Lung microvascular endothelial cell (primary cell): ENCODE measurements around the gene KIF16B. TPM values are rescaled to one million over a fixed set of nuclear protein-coding genes. Genes with fewer than 3 reads are reported as not detected.
A peak's percentile ranks its signal among the peaks of the same experiment; 100 is the strongest.

Source experiments
- DNase-seq, 2 donors: peaks; one replicate each; pipeline versions ENCODE4 v3.0.0 to v3.0.0-alpha.2; 2010; ENCODE audit warnings: low read depth in 2 of 2
- total RNA-seq: library from RNA; depleted of rRNA; stranded (reverse); fragments of >200 nt; gene quantifications from 2 replicates; pipeline ENCODE4 v1.2.1, GENCODE V29; 2014

The KIF16B gene
- total RNA-seq, 1 donor from 2014 or later, result 7.7 TPM

GRCh38 chr20:16302818-16303217 is 270.4 kb downstream of the KIF16B start:
- DNase-seq, result no peak

DNA sequence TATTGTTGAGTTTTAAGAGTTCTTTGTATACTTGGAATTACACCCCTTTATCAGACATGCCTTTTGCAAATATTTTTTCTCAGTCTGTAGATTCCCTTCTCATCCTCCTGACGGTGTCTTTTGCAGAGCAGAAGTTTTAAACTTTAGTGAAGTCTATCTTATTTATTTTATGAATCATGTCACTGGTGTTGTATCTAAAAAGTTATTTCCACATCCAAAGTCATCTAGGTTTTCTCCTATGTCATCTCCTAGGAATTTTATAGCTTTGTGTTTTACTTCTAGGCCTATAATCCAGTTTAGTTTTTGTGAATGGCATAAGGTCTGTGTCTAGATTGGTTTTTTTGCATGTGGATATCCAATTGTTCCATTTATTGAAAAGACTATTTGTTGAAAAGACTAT is 271.3 kb downstream of the KIF16B start:
- no peak for DNase-seq

DNA sequence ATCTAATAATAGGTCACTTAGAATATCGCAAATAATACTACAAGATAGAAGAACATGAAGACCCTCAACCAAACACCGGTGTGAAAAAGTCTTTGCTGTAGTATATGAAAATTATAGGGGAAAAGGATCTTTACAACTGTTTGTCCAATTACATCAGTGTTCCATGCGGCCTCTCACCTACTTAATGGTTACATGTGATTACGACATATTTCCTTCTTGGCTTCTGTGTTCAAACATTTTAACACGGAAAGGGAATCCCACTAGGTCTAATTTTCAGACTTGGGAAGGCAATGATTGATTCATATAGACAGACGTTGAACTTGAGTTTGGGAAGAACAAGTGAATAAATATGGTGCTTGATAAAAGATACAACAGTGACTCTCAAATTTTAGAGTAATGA is 273.4 kb downstream of the KIF16B start:
- peak in 1 of 2 donors; percentile 17 for DNase-seq

GRCh38 chr20:16296931-16297330 is 276.3 kb downstream of the KIF16B start:
- DNase-seq, result no peak

DNA sequence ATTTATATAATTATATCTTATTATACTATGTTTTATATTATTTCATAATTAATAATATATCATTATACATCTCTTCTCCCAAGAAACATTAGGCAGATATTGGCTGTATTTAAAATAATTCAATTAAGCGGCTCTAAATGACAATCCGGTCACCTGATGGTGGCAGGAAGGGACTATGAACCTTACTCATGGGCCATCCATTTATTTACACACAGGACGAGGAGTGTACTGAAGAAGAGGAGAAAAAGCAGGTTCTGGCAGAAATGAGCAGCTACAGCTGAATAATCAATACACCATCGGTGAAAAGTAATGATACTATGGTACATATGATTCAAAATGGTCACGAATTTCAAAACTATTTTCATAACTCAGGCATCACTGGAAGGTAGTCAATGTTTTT is 277.7 kb downstream of the KIF16B start:
- no peak for DNase-seq

DNA sequence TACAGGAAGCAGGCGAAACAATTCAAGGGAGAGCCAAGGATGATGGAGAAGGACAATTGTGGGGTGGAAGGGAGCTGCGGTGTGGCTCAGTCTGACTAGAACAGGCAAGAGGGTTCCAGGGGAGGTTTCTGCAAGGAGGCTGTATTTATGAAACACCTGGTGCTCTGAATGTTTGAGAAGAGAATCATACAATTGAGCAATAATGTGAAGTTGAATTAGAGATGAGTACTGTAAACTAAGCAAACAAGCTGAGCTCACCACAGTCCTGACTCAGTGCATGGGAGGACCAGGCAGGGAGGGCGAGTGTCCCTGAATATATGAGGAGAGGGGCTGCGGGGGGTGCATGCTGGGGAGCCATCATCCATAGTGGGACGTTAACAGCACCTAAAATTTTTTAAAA is 279.7 kb downstream of the KIF16B start:
- DNase-seq, result no peak

- DNase-seq, result no peak
Observed at GRCh38 chr20:16292226-16292880, 280.9 kb downstream of the KIF16B start.

DNA sequence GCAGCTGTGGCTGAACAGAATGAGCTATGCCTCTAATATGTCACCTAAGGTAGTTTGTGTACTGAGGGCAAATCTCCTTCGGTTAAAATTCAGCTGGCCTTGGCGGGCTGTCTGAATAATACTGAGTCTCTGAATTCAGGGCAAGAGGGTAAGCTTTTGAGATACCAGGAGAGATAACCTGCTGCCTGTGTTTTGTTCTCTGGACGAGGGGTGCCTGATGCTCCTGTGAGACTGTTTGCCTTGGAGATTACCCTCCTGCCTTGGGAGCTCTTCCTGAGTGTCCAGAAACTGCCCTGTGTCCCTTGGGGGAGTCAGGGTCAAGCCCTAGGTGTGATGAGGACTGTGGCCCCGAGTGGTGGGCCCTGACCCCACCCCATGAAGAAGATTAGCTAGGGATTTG is 282.9 kb downstream of the KIF16B start:
- DNase-seq, result no peak

GRCh38 chr20:16287776-16288175 is 285.5 kb downstream of the KIF16B start:
- DNase-seq, result no peak

DNA sequence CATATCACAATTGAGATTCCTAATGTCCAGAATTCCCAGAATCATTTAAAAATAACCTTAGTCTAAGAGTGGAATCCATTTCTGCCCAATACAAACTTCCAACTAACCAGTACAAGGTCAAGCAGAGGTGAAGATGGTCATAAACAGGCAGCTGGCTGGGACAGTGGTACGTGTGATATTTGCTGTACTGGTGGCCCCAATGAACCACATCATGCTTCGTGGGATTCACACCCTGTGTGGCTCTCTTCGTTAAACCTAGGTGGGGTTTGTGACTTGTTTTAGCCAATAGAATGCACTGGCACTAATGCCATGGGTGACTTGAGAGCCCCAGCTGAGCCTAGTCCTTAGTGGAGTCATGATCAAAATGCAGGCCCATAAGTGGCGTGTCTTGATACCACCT is 286.6 kb downstream of the KIF16B start:
- DNase-seq, result no peak

- no peak for DNase-seq
Observed at GRCh38 chr20:16284385-16285100, 288.7 kb downstream of the KIF16B start.

DNA sequence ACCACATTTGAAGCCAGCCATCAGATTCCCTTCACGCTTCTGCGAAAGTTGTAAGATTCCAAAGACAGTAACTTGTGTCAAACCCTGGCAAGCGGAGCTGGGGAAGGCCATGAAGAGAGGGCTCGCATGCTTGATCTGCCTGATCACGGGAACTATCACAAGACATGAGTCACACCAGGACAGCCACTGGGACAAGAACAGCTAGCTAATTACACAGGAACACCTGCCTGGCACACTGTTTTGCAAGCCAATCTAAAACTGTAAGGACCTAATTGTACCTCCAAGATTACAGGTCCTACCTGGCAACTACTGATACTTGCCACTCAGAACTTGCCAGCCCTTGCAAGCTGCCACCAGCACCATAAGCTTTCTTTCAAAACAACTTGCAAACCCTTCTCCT is 289.3 kb downstream of the KIF16B start:
- no peak for DNase-seq

DNA sequence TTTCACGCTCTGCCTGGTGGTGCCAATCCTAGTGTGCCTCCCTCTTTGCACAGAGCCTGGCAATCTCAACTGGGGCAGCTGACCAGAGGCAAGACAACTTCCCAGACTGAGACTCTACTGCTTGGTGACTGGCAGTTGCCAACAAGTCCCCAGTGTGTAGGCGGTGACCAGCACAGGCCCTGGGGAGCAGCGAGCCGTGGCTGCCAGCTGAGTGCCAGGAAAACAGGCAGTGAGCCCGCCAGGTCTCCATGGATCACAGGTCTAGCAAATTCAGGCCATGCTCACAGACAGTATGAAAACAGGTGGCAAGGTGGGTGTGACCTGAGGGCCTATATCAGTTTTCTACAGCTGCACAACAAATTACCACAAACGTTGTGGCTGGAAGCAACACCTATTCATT is 289.9 kb downstream of the KIF16B start:
- no peak for DNase-seq

- no peak for DNase-seq
Observed at GRCh38 chr20:16280219-16280618, 293.0 kb downstream of the KIF16B start.

DNA sequence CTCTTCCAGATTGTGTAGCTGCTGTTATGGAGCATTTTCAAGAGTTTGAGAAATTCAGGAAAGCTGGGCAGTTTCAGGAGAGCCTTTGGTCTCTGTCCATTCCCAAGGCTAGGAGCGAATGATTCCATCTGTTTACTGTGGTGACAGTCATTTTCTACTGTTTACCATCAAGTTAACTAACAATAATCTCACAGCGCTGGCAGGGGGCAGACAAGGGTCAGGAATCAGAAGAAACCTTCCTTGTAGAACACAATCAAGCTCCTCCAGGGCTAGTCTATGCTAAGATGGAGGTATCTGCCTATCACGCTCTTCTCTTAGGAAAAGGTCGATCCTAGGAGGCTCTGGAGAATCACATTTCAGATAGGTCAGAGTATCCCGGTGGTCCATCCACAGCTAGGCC is 293.9 kb downstream of the KIF16B start:
- DNase-seq, result no peak

GRCh38 chr20:16273812-16274555 is 299.3 kb downstream of the KIF16B start:
- DNase-seq, result no peak

GRCh38 chr20:16272780-16273360 is 300.4 kb downstream of the KIF16B start:
- DNase-seq, result no peak

DNA sequence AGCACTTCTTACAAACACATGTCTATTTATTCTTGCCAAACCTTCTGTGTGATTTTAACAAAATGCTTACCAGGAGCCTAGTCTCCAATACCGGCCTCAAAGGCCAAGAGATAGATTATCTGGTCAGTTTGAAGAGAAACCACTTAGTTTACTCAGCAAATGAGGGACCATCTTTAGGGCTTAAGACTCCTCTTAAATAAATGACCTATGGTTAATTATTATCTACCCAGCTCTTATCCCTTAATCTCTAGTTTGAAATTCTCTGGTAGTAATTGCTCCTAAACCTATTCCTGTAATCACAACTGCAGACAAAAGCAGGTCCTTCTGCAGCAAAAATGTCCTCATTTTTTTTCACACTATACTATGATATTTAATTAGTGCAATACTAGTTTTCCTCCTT is 301.8 kb downstream of the KIF16B start:
- no peak for DNase-seq

GRCh38 chr20:16270989-16271388 is 302.3 kb downstream of the KIF16B start:
- no peak for DNase-seq

- DNase-seq, result no peak
Observed at GRCh38 chr20:16270314-16270931, 302.8 kb downstream of the KIF16B start.

DNA sequence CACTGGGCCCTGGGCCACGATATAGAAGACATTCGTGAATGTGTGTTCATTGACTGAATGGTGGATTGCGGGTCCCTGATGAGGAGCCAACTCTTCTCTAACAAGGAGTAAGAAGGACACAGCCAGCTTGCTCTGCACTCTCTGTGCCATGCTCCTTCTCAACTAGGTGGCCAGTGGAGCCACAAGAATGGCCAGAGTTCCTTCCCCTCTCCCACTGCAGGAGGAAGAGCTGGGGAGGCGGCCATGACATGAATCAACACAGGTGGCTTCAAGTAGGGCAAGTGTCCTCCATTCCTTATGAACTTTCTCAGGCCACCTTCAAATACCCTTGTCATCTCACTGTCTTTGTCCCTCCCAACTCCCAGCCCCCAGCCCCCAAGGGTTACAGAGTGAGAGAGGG is 305.7 kb downstream of the KIF16B start:
- DNase-seq, result no peak

DNA sequence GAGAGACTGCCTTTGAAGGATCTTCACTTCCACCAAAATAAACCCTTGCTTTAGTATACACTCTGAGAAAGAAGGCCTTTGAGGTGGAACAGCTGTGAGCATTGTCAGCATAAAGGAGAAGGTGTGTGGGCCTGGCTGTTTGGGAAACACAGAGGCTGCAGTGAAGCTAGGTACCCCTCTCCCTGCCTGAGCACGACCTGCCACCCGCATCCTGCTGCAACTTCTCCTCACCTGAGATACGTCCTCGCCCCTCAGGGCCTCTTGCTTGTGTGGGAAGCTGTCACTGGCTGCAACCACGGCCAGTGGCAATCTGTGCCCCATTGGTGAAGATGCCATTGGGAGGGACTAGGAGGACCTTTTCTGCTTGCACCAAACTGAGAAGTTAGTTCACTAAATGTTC is 307.9 kb downstream of the KIF16B start:
- DNase-seq, result no peak
